ENCODE measurements around the gene CLINT1. TPM values are rescaled to one million over a fixed set of nuclear protein-coding genes. Genes with fewer than 3 reads are reported as not detected.

The CLINT1 gene
- total RNA-seq, 1 donor from 2014 or later = 148 TPM

DNA sequence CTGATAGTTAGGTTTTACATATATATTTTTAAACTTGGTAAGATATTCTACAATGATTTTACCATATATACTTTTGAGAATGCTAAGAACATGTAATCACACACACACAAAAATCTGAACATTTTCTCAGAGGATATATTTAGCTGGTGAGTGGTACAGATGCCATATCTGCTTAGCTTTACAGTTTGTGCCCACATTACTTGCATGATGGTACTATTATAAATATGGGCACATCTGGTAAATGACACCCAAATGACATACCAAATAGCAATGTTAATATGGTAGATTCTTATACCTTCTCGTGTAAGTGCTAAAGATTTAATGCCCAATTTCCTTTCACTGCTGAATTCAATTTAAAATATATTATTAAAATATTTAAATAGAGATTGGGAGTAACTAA lies 58.8 kb downstream of the CLINT1 start:
- Histone ChIP-seq H3K4me3 (ENCODE audit: low read depth, low read length) (no peak overlapping the region), H3K27me3 (ENCODE audit: control insufficient read depth, insufficient read depth, low read length) (no peaks in the 10 kb centered on the region), H3K36me3 (ENCODE audit: control insufficient read depth, insufficient read depth, low read length) (peaks cover 1% of the 10 kb centered on the region)
- TF ChIP-seq, protein P1, sequence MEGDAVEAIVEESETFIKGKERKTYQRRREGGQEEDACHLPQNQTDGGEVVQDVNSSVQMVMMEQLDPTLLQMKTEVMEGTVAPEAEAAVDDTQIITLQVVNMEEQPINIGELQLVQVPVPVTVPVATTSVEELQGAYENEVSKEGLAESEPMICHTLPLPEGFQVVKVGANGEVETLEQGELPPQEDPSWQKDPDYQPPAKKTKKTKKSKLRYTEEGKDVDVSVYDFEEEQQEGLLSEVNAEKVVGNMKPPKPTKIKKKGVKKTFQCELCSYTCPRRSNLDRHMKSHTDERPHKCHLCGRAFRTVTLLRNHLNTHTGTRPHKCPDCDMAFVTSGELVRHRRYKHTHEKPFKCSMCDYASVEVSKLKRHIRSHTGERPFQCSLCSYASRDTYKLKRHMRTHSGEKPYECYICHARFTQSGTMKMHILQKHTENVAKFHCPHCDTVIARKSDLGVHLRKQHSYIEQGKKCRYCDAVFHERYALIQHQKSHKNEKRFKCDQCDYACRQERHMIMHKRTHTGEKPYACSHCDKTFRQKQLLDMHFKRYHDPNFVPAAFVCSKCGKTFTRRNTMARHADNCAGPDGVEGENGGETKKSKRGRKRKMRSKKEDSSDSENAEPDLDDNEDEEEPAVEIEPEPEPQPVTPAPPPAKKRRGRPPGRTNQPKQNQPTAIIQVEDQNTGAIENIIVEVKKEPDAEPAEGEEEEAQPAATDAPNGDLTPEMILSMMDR (IDR thresholded peaks at IDR 0.05; ENCODE audit: insufficient read depth, low read length, severe bottlenecking) = no peak
- DNase-seq (ENCODE audit: low read depth) = no peak
- FAIRE-seq = no peak

- FAIRE-seq = no peak
- H3K4me3 ChIP-seq (ENCODE audit: low read depth, low read length) = no peak overlapping the region
- no peaks in the 10 kb centered on the region for H3K27me3 ChIP-seq (ENCODE audit: control insufficient read depth, insufficient read depth, low read length)
- peaks cover 1% of the 10 kb centered on the region for H3K36me3 ChIP-seq (ENCODE audit: control insufficient read depth, insufficient read depth, low read length)
- TF ChIP-seq, protein P1 (IDR thresholded peaks at IDR 0.05; ENCODE audit: insufficient read depth, low read length, severe bottlenecking) = no peak
- DNase-seq (ENCODE audit: low read depth) = no peak
These were observed 59.4 kb downstream of the CLINT1 start for GRCh38 chr5:157799578-157799977.

GRCh38 chr5:157793301-157793700 lies 65.6 kb downstream of the CLINT1 start:
- H3K27me3 ChIP-seq (ENCODE audit: control insufficient read depth, insufficient read depth, low read length) = no peaks in the 10 kb centered on the region
- peaks cover 5% of the 10 kb centered on the region for H3K36me3 ChIP-seq (ENCODE audit: control insufficient read depth, insufficient read depth, low read length)
- TF ChIP-seq, protein P1 (IDR thresholded peaks at IDR 0.05; ENCODE audit: insufficient read depth, low read length, severe bottlenecking) = no peak
- FAIRE-seq = no peak
- no peak for DNase-seq (ENCODE audit: low read depth)
- no peak overlapping the region for H3K4me3 ChIP-seq (ENCODE audit: low read depth, low read length)

DNA sequence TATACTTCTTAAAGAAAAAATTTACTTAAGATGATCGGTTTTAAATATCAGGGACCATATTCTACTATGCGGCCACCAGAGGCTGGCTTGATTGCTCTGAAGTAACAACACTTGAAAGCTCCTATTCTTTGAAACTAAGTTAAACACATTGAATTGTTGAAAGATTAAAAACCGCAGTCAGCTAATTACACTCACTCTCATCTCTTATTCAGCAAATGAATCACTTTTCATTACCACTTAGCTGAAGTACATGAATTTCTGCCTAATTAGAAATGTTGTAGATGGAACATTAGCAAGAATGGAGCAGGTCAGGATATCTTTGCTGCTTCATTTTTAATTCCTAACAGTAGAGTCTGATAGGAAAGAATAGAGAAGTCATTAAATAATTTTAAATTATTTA lies 73.1 kb downstream of the CLINT1 start:
- H3K27me3 ChIP-seq (ENCODE audit: control insufficient read depth, insufficient read depth, low read length) = no peaks in the 10 kb centered on the region
- DNase-seq (ENCODE audit: low read depth) (no peak), FAIRE-seq (no peak)
- peaks cover 1% of the 10 kb centered on the region for H3K36me3 ChIP-seq (ENCODE audit: control insufficient read depth, insufficient read depth, low read length)
- no peak overlapping the region for H3K4me3 ChIP-seq (ENCODE audit: low read depth, low read length)
- TF ChIP-seq, protein P1 (IDR thresholded peaks at IDR 0.05; ENCODE audit: insufficient read depth, low read length, severe bottlenecking) = no peak

- DNase-seq (ENCODE audit: low read depth) = no peak
- TF ChIP-seq, protein P1 (IDR thresholded peaks at IDR 0.05; ENCODE audit: insufficient read depth, low read length, severe bottlenecking) = no peak
- Histone ChIP-seq H3K36me3 (ENCODE audit: control insufficient read depth, insufficient read depth, low read length) (no peaks in the 10 kb centered on the region), H3K4me3 (ENCODE audit: low read depth, low read length) (no peak overlapping the region), H3K27me3 (ENCODE audit: control insufficient read depth, insufficient read depth, low read length) (no peaks in the 10 kb centered on the region)
- FAIRE-seq = no peak
These were observed 79.7 kb downstream of the CLINT1 start for GRCh38 chr5:157779221-157779620.

DNA sequence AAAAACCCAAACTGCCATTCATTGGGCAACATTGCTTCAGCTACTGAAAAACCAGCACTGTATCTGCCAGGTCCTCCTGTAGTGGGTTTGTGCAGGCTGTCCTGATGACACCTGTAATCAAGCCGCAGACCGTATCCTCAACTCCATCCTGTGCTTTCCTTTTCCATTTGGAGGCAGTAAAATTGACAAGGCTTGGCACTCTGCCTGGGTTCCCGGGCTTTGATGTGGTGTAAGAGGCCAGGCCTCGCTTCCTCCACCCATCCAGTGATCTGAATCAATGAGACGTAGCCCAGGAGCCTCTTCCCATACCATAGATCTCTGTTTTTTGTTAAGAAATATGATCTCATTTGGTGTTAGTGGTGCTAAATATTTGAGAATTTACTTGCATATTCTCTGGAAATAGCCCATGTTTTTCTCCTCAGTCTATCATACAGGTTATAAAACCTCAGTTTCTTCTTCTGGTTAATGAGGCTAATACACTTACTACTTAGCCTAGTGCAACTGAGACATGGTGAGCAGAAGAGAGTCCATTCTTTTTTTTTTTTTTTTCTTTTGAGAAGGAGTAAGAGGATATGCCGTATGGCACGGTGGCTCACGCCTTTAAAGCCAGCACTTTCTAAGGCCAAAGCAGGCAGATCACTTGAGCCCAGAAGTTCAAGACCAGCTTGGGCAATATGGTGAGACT lies 80.7 kb downstream of the CLINT1 start:
- TF ChIP-seq, protein P1 (IDR thresholded peaks at IDR 0.05; ENCODE audit: insufficient read depth, low read length, severe bottlenecking) = no peak
- DNase-seq (ENCODE audit: low read depth) (no peak), FAIRE-seq (no peak)
- Histone ChIP-seq H3K27me3 (ENCODE audit: control insufficient read depth, insufficient read depth, low read length) (no peaks in the 10 kb centered on the region), H3K4me3 (ENCODE audit: low read depth, low read length) (no peak overlapping the region), H3K36me3 (ENCODE audit: control insufficient read depth, insufficient read depth, low read length) (no peaks in the 10 kb centered on the region)
